Peyer's patch (tissue), 4 donors: Measurements from ENCODE around the gene RBM17. TPM values are rescaled to one million over a fixed set of nuclear protein-coding genes. Genes with fewer than 3 reads are reported as not detected.

Experiments used
- DNase-seq, 3 donors: peaks; one replicate each; pipeline ENCODE4 v3.0.0-alpha.2; 2017 to 2019
- H3K27ac ChIP-seq, 4 donors: fragments of 200-600 bp; sonication (generic); one replicate each; pipeline ENCODE4 v1.5.1; 2016 to 2019
- H3K27me3 ChIP-seq, 2 donors: fragments of 200-600 bp; sonication (generic); one replicate each; pipeline ENCODE4 v1.5.1; 2019
- H3K36me3 ChIP-seq, 3 donors: fragments of 200-600 bp; sonication (generic); one replicate each; pipeline ENCODE4 v1.5.1; 2016 to 2019
- H3K4me1 ChIP-seq, 4 donors: fragments of 200-600 bp; sonication (generic); one replicate each; pipeline ENCODE4 v1.5.1; 2016 to 2019
- H3K4me3 ChIP-seq, 4 donors: fragments of 200-600 bp; sonication (generic); 1 replicate in 3 of 4; 2 replicates in 1 of 4; pipeline ENCODE4 v1.5.1; 2016 to 2019; ENCODE audit warnings: mild to moderate bottlenecking in 1 of 4
- H3K9me3 ChIP-seq, 4 donors: fragments of 200-600 bp; sonication (generic); one replicate each; pipeline ENCODE4 v1.5.1; 2016 to 2019; ENCODE audit warnings: mild to moderate bottlenecking in 1 of 4
- POLR2A ChIP-seq, 2 donors: fragments of 450-650 bp; IDR thresholded peaks; one replicate each; pipeline ENCODE4 v1.5.1; 2017; ENCODE audit warnings: antibody characterized with exemption in 2 of 2, mild to moderate bottlenecking in 2 of 2, moderate library complexity in 2 of 2
- total RNA-seq, 4 donors: library from RNA; depleted of rRNA; stranded (reverse); fragments of >200 nt; gene quantifications; one replicate each; pipeline ENCODE4 v1.1.0, GENCODE V29; 2016
- TF ChIP-seq, protein P1 (sequence below), 6 experiments: fragments of 450-650 bp in 4 of 6; fragments of 200-600 bp in 2 of 6; sonication (generic) in 1 of 6; IDR thresholded peaks; one replicate each; pipeline ENCODE4 v1.5.1; 2017 to 2019; ENCODE audit warnings: antibody characterized with exemption in 6 of 6, mild to moderate bottlenecking in 3 of 6, moderate library complexity in 1 of 6

Gene RBM17
- total RNA-seq, 4 donors from 2014 or later = 66.4 to 166 (median 101) TPM

DNA sequence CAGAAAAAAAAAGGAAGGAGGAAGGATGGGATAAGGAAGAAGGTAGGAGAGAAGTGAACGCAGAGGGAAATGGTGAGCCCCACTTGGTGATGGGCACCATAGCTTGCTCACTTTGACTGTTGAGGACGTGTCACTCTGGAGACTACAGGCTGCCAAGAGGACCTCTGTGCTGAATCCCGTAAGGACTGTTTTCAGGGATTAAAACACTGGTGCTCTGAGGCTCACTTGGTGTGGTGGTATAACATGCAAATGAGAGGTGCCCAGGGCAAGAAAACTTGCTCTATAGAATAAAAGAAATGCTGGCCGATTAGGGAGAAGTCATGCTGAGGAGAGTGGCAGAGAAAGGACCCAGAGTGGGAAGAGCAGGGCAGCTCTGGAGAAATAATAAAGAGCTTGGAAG lies 21.4 kb upstream of the RBM17 start:
- Histone ChIP-seq H3K27me3 (no peaks in the 10 kb centered on the region), H3K9me3 (no peaks in the 10 kb centered on the region), H3K4me3 (no peak overlapping the region), H3K27ac (peak overlapping the region in 1 of 4 donors; percentile 76), H3K4me1 (peaks cover 0 to 26% (median 3%) of the 10 kb centered on the region in 4 donors), H3K36me3 (no peaks in the 10 kb centered on the region)
- no peak for TF ChIP-seq POLR2A (IDR thresholded peaks at IDR 0.05)
- TF ChIP-seq, protein P1, sequence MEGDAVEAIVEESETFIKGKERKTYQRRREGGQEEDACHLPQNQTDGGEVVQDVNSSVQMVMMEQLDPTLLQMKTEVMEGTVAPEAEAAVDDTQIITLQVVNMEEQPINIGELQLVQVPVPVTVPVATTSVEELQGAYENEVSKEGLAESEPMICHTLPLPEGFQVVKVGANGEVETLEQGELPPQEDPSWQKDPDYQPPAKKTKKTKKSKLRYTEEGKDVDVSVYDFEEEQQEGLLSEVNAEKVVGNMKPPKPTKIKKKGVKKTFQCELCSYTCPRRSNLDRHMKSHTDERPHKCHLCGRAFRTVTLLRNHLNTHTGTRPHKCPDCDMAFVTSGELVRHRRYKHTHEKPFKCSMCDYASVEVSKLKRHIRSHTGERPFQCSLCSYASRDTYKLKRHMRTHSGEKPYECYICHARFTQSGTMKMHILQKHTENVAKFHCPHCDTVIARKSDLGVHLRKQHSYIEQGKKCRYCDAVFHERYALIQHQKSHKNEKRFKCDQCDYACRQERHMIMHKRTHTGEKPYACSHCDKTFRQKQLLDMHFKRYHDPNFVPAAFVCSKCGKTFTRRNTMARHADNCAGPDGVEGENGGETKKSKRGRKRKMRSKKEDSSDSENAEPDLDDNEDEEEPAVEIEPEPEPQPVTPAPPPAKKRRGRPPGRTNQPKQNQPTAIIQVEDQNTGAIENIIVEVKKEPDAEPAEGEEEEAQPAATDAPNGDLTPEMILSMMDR (IDR thresholded peaks at IDR 0.05) = no peak
- peak in 2 of 3 donors; percentile 11 to 17 for DNase-seq

GRCh38 chr10:6068006-6068405 lies 20.8 kb upstream of the RBM17 start:
- H3K27me3 ChIP-seq = no peaks in the 10 kb centered on the region
- no peaks in the 10 kb centered on the region for H3K36me3 ChIP-seq
- no peak overlapping the region for H3K4me3 ChIP-seq
- H3K9me3 ChIP-seq = no peaks in the 10 kb centered on the region
- H3K4me1 ChIP-seq = peaks cover 0 to 27% (median 3%) of the 10 kb centered on the region in 4 donors
- peak overlapping the region in 2 of 4 donors; percentile 71 to 76 for H3K27ac ChIP-seq
- TF ChIP-seq, protein P1 (IDR thresholded peaks at IDR 0.05) = no peak
- TF ChIP-seq POLR2A (IDR thresholded peaks at IDR 0.05) = no peak
- DNase-seq = peak in 2 of 3 donors; percentile 18 to 45

DNA sequence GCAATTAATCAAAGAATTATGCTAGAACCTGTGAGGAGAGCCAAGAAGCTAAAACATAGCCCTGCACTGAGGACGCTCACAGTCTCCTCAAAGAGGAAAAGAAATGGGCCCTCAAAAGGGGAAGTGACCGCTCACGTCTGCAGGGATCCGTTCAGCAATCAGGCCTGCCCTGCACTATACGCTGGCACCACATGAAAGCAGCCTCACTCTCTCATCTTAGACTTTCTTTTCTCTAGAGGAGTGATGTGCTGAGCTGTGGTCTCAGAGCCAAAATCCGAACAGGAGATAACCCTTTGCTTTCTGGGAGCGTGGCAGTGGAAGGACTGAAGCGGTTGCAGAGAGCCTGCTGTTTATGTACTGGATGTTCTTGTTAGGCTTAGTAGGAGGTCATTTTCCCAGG lies 20.4 kb upstream of the RBM17 start:
- Histone ChIP-seq H3K4me1 (peaks cover 0 to 30% (median 3%) of the 10 kb centered on the region in 4 donors), H3K4me3 (no peak overlapping the region), H3K27me3 (no peaks in the 10 kb centered on the region), H3K36me3 (no peaks in the 10 kb centered on the region), H3K27ac (peak overlapping the region in 3 of 4 donors; percentile 3 to 76 (median 71)), H3K9me3 (no peaks in the 10 kb centered on the region)
- no peak for TF ChIP-seq POLR2A (IDR thresholded peaks at IDR 0.05)
- TF ChIP-seq, protein P1 (IDR thresholded peaks at IDR 0.05) = no peak
- peak in 2 of 3 donors; percentile 76 to 83 for DNase-seq

GRCh38 chr10:6069081-6069931 lies 19.5 kb upstream of the RBM17 start:
- Histone ChIP-seq H3K36me3 (no peaks in the 10 kb centered on the region), H3K27me3 (no peaks in the 10 kb centered on the region), H3K27ac (peak overlapping the region in 3 of 4 donors; percentile 3 to 76 (median 71)), H3K4me1 (peaks cover 0 to 30% (median 3%) of the 10 kb centered on the region in 4 donors), H3K9me3 (no peaks in the 10 kb centered on the region), H3K4me3 (no peak overlapping the region)
- peak in 2 of 3 donors; percentile 42 to 52 for DNase-seq
- TF ChIP-seq POLR2A (IDR thresholded peaks at IDR 0.05) = no peak
- TF ChIP-seq, protein P1 (IDR thresholded peaks at IDR 0.05) = no peak

DNA sequence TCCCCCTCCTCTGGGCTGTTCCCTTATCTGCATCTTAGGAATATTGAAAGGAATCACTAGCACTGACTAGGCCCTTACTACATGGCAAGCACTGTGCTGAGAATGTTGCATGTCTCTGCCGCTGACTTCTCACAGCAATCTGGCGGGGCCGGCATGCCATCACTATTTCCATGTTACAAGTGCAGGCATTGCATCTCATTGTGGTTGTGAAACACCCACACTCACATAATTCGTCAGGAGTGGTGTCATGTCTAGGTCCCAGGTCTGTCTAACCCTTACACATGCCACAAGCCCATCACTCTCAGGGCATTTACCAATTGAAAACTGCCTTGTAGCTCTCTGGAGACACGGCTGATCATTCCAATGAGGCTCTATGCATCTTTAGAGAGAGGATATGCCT lies 18.2 kb upstream of the RBM17 start:
- peaks cover 0 to 30% (median 3%) of the 10 kb centered on the region in 4 donors for H3K4me1 ChIP-seq
- peak overlapping the region in 2 of 4 donors; percentile 43 to 76 for H3K27ac ChIP-seq
- DNase-seq = peak in 2 of 3 donors; percentile 20 to 45
- H3K27me3 ChIP-seq = no peaks in the 10 kb centered on the region
- no peaks in the 10 kb centered on the region for H3K36me3 ChIP-seq
- H3K4me3 ChIP-seq = no peak overlapping the region
- TF ChIP-seq, protein P1 (IDR thresholded peaks at IDR 0.05) = no peak
- no peak for TF ChIP-seq POLR2A (IDR thresholded peaks at IDR 0.05)
- no peaks in the 10 kb centered on the region for H3K9me3 ChIP-seq
